Epidermal melanocyte (primary cell): ENCODE data around the gene UBE2M.

Experiments used
- DNase-seq: peaks from one replicate; pipeline ENCODE4 v3.0.0; 2011; ENCODE audit warnings: low spot score; ENCODE audit not compliant: insufficient read length

The UBE2M gene

DNA sequence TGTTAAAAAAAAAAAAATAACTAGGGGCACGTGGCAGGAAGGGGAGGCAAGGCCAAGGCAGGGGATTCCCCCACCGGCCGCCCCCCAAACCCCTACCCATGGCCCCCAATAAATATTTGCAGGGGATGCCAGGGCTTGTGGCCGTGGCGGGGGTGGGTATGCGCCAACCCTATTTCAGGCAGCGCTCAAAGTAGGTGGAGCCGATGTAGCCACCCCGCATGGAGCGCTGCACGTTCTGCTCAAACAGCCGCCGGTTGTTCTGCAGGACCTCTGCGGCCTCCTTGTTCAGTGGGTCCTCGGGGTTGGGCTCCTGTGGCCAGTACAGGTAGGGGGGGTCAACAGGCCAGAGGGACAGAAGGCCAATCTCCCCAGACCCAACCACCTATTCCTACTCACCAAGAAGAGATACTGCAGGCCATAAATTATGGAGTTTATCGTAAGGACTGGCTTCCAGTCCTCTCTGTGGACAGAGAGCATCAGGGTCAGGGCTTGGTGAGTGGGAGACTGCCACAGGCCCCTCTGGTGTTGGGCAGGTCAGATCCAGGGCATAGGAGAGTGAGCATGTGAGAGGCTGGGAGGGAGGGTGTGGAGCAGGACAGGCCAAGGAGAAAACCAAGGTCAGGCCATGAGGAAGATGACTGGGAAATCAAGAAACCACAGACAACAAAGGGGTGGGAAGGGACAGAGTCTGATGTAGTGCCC is 2.3 kb downstream of the UBE2M start:
- no peak for DNase-seq

DNA sequence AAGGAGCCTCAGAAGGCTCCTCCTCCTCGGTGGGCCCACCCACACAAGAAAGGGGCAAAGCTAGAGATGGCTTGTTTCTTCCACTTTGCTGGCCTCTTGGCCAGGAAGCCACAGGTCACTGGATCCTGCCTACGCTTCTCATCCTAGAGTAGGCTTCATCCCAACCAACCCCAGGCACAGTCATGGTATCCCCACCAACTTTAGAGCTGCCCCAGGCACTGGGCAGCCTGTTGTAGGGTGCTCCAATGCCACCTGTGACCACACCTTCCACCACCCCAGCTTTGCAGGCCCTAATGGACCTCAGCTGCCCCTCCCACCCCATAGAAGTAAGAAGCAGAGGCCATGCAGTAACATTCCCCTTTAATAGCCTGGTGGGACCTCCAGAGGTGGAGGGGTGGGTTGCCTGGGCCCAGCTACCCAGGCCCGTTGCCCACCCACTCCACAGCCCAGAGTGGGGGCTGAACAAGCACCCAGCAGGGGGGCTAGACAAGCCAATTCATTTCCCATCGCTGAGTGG is 3.0 kb downstream of the UBE2M start:
- no peak for DNase-seq

DNA sequence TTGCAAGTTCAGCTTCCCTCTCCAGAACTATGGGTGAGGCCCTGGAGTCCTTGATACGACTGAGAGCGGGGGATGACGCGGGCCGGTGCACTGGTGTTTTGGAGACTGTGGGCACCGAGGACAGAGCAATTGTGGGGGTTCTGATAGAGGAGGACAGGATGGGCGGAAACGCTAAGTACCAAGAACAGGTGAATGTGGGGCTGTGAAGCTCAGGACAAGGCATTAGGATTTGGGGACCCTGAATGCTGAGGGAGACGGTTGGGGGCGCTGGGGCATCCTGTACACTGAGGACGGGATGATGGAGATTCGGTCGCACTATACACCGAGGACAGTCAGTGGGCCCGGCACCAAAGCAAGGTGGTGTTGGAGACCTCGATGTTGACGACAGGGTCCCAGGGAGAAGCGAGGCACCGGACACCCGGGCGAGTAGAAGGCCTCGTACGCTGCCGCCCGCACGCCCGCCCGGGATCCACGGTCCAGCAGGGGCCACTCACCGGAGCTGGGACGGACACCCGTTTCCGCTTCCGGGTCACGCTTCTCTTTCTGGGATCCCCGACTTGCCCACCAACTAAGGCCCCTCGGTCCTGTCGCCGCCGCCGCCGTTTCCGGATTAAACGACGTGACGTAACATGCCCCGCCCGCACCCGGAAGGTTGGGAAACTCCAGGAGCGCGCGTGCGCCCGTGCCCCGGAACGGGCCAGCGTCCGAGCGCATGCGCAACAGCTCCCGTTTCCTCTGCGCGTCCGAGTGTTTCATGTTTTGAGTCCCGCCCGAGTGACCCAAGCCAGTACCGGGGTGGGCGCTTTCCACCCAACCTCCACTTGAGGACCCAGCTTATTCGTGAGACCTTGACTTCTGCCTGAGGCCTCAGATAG is 3.7 kb downstream of the UBE2M start, which contains the start of gene CHMP2A:
CHMP2A (minus strand) TSS at position 612 of the 875 bp plus-strand sequence. CDS start 893 bp downstream, outside the sequence.
- peak; percentile 97 for DNase-seq

DNA sequence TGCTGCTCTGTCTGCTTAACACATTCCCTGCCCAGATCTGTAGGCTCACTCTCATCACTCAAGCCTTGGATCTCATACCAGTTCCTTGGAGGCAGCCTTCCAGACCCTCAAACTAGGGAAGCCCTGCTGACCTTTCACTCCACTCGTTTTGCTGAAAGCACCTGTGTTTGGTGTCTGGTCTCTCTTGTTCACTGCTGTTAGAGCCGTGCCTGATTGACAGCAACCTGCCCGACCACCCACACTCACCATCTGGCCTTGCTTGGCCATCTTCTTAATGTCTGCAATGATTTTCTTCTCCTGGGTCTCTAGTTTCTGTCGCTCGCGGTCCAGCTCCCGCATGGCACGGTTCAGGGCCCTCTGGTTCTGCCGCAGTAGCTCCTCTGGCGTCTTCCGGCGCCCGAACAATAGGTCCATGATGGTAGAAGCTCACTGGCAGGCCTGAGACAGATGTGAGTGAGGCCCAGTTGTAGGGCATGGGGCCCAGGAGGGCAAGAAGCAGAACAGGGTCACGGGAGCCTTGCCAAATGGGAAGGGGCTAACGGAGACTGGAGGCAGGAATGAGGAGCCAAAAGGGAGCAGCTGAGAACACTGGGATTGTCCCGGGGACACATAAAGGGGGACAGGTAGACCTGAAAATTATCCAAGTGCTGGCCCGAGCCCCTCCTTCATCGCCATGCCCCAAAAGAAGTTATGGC is 4.5 kb downstream of the UBE2M start:
- no peak for DNase-seq

DNA sequence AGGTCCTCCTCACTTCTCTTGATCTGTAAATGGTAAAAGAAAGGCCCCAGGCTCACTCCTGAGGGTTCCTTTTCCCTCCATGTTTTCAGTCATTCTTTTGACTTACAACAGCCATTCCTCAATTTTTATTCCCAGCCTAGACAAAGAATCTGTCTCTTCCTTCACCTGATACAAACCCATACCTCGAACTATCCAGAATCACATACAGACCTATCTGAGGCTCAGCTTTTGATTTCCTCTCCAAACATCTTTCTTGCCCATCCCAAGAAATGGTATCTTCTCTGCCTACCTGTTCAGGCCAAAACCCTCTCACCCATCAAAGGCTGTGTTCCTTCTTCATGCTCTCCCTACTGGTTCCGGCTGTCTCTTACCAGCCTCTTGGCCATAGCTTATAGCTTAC is 5.8 kb downstream of the UBE2M start:
- no peak for DNase-seq

DNA sequence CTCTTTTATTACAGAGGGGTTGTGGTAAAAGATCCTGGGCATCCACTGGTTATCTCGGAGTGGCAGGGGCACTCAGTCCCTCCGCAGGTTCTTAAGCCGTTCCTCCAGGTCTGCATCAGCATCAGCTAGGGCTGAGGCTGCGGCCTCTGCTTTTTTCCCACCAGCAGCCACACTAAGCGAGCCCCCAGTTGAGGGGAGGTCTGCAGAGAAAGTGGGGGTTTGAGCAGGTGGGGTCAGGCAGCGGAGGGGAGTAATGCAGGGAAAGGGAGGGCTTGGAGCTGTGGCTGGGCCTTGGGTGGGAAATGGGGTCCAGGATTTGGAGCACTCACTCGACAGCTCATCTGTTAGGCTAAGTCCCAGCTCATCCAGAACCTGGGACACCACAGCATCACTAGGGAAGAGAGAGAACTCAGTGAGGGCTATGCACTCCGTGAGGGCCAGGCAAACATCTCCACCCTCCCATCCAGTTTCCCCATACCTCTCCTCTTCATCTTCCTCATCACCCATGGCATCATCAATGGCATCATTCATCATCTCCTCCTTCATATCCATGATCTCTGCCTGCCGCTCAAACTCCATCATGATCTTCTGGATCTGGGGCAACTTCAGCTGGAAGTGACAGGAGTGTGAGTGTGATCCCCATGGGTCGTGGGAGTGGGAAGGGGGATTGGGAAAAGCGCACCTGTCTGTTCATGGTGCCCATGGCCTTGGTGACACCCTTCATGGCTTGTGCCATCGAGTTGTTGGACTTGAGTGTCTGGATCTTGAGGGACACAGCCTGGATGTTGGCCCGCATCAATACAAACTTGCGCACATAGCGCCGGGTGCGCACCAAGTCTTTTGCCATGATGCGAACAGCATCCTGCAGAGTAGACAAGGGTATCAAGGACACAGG is 6.6 kb downstream of the UBE2M start:
- no peak for DNase-seq

DNA sequence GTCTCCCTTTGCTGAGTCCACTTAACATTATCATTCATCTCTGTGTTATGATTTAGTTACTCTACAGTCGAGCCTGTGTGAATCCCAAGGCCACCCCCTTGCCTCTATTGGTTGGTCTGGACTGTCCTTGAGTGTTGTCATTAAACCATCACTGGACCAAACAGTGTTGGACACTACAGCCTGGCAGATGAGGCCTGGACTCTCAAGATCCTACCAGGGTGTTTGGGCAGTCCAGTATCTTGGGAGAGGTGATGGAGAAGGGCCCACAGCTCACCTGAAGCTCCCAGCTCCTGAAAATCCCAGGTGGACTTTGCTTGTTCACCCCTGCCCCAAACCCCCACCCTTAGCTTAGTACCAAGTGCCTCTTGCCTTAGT is 7.3 kb downstream of the UBE2M start:
- DNase-seq, result no peak

DNA sequence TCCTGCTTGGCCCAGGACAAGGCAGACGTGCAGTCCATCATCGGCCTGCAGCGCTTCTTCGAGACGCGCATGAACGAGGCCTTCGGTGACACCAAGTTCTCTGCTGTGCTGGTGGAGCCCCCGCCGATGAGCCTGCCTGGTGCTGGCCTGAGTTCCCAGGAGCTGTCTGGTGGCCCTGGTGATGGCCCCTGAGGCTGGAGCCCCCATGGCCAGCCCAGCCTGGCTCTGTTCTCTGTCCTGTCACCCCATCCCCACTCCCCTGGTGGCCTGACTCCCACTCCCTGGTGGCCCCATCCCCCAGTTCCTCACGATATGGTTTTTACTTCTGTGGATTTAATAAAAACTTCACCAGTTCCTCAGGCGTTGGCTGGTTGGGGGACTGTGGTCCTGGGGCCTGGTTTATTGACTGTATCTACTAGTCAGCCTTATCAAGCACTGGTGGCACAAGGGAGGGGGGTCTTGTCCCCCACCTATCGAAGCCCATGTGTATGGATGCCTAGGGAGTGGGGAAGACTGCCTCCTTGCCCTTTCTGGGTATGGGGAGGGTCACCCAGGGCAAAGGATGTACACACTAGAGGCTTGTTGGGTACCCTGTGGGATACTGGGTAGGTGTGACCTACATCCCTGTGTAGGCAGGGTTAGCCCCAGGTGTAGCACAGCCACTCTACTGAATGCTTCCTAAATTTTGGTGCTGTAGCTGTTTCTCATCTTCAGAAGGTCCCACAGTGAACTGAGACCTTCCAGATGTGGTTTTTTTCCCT is 7.9 kb downstream of the UBE2M start:
- DNase-seq, result no peak

DNA sequence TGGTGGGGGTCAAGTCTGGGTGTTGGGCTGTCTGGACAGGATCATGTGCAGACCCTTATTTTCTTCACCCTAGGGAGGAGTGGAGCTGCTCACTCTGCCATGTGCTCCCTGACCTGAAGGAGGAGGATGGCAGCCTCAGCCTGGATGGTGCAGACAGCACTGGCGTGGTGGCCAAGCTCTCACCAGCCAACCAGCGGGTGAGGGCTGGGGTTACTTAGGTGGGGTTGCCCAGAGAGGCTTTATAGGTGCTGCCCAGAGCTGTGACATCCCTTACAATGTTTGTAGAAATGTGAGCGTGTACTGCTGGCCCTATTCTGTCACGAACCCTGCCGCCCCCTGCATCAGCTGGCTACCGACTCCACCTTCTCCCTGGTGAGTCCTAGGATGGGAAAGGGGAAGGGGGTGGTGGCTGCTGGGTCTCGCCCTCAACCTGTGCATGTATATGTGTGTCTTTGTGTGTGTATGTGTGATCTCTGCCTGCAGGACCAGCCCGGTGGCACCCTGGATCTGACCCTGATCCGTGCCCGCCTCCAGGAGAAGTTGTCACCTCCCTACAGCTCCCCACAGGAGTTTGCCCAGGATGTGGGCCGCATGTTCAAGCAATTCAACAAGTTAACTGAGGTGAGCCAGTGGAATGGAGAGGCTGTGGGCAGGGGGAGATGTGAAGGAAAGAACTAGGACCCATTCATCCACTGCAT is 8.6 kb downstream of the UBE2M start:
- no peak for DNase-seq

DNA sequence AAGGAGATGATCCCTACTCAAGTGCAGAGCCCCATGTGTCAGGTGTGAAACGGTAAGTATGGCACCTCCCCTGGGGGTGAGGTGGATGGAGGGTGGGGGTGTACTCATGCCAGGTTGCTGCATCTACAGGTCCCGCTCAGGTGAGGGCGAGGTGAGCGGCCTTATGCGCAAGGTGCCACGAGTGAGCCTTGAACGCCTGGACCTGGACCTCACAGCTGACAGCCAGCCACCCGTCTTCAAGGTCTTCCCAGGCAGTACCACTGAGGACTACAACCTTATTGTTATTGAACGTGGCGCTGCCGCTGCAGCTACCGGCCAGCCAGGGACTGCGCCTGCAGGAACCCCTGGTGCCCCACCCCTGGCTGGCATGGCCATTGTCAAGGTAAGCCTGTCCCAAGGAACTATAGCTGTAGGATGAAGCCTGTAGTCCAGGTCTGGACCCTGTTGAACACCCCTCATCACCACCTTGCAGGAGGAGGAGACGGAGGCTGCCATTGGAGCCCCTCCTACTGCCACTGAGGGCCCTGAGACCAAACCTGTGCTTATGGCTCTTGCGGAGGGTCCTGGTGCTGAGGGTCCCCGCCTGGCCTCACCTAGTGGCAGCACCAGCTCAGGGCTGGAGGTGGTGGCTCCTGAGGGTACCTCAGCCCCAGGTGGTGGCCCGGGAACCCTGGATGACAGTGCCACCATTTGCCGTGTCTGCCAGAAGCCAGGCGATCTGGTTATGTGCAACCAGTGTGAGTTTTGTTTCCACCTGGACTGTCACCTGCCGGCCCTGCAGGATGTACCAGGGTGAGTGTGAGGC is 9.3 kb downstream of the UBE2M start:
- no peak for DNase-seq

DNA sequence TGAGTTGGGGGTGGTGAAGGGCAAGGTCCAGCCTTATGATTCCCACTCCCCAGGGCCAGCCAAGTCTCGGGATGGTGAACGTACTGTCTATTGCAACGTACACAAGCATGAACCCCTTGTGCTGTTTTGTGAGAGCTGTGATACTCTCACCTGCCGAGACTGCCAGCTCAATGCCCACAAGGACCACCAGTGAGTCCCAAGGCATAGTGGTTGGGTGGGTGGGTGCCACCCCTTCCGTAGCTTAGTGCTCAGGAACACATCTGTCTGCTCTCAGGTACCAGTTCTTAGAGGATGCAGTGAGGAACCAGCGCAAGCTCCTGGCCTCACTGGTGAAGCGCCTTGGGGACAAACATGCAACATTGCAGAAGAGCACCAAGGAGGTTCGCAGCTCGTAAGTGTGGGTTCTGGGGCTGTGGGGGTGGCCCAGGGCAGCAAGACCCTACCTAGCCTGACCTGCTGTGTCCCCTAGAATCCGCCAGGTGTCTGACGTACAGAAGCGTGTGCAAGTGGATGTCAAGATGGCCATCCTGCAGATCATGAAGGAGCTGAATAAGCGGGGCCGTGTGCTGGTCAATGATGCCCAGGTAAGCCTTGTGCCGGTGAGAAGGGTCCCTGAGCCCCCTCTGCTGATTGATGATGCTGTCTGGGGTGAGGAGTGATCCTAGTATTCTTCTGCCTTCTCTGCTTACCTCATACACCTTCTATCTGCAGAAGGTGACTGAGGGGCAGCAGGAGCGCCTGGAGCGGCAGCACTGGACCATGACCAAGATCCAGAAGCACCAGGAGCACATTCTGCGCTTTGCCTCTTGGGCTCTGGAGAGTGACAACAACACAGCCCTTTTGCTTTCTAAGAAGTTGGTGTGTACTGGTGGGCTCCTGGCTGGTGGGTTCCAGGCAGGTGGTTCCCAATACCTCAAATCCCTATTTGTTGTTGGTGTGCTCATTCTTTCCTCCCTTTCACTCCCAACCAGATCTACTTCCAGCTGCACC is 10.8 kb downstream of the UBE2M start:
- DNase-seq, result no peak

DNA sequence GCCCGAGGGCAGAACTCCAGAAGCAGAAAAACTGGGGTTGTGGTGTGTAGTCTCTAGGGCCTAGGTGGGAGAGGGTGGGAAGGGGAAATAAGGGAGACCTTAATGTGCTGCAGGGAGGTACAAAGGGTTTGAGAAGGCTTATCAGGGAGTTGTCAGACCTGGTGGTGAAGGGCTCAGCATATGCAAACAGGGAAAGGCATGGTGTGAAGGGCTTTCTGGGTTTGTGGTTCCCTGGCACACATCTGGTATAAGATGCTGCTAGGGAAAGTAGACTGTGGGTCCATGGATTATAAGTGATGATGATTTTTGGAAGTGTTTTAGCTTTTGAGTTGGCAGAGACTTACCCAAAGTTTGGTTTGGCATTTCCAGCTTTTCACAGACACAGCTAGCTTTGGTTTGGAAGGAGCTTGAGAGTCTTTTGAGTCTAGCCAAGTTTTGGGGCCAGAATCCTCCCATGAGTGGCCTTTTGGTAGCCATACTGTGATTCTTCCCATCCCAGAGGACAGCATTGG is 12.3 kb downstream of the UBE2M start:
- DNase-seq, result no peak

DNA sequence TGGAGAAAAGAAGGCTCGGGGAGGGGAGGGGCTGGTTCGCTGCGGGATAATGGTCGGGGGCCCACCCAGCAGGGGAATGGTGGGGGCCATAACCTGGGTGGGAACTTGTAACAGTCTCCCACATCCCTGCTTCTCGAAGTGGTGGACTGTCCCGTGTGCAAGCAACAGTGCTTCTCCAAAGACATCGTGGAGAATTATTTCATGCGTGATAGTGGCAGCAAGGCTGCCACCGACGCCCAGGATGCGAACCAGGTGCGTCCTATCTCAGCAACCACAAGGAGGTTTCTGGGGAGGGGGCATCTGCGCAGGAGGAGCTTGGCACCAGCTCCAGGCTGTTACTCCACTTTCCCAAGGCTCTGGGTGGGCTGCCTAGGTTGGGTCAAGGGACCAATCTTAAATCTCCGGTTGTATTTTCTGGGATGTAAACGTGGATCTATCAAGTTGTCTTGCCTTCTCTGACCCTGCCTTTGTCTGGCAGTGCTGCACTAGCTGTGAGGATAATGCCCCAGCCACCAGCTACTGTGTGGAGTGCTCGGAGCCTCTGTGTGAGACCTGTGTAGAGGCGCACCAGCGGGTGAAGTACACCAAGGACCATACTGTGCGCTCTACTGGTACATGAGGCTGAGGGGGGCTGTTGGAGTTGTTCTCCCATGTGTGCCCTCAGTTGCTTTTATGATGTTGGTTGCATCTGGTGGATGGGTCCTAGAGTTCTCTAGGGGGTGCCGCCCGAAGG is 13.0 kb downstream of the UBE2M start:
- no peak for DNase-seq

DNA sequence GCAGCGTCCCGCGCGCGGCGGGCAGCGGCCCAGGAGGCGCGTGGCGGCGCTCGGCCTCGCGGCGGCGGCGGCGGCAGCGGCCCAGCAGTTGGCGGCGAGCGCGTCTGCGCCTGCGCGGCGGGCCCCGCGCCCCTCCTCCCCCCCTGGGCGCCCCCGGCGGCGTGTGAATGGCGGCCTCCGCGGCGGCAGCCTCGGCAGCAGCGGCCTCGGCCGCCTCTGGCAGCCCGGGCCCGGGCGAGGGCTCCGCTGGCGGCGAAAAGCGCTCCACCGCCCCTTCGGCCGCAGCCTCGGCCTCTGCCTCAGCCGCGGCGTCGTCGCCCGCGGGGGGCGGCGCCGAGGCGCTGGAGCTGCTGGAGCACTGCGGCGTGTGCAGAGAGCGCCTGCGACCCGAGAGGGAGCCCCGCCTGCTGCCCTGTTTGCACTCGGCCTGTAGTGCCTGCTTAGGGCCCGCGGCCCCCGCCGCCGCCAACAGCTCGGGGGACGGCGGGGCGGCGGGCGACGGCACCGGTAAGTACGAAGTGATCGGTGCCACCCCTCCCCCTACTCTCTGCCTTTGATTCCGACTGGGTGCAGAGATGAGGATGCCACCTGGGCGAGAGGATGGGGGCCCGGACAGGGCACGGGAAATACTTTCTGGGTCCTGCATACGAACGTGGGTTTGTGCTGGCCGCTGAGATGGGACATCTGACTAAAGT is 13.7 kb downstream of the UBE2M start:
- peak; percentile 86 for DNase-seq

DNA sequence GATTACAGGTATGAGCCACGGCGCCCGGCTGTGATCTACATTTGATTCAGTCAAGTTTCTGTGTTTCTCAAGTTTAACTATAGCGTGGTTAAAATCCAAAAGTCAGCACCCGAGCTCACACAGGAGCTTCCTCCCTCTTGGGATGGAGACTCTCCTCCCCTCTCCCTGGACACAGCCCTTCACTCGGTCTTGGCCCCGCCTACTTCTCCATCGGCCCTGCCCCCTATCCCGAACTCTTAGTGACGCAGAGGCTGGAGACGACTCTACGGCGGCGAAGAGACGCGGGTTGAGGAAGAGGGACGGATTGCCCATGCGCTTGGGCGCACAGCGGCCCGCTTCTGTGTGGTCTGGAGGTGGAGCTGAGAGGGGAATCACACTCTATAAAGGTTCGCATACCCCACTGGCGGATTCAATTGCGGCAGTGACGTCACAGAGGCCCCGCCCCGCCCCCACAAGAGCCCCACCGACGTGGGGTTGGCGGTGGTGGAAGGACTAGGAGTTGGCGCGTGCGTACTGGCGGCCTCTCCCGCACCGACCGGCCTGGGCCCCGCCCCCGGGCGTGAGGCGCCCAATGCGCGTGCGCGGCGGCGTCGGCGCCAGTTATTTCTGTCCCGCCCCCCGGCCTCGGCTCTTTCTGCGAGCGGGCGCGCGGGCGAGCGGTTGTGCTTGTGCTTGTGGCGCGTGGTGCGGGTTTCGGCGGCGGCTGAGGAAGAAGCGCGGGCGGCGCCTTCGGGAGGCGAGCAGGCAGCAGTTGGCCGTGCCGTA is 14.4 kb downstream of the UBE2M start, which contains the start of gene TRIM28:
TRIM28 (plus strand) TSS at position 239 of the 765 bp plus-strand sequence. CDS start 694 bp downstream, outside the sequence.
- DNase-seq, result peak; percentile 98
